ENCODE data around the gene TROAP.
"Not testable (repeated sequence)": the region's sequence is repeated elsewhere in the genome, so short reads cannot be mapped to it uniquely, and the experiment has no call there.

TROAP gene

GRCh38 chr12:49366652-49367380, 43.8 kb downstream of the TROAP start:
- DNase-seq (ENCODE audit: low read depth, low spot score), result peak; percentile 89

GRCh38 chr12:49367381-49368239, 44.6 kb downstream of the TROAP start, which contains the start of gene SPATS2:
TSS of gene SPATS2 (plus strand) at chr12:49367462. CDS start at chr12:49461013, 93,551 bp downstream.
- no peak for DNase-seq (ENCODE audit: low read depth, low spot score)

- no peak for DNase-seq (ENCODE audit: low read depth, low spot score)
Measured at GRCh38 chr12:49368240-49368600, 45.2 kb downstream of the TROAP start.

- no peak for DNase-seq (ENCODE audit: low read depth, low spot score)
Measured at GRCh38 chr12:49369411-49370145, 46.5 kb downstream of the TROAP start.

- DNase-seq (ENCODE audit: low read depth, low spot score), result no peak
Measured at GRCh38 chr12:49370539-49370938, 47.5 kb downstream of the TROAP start.

- no peak for DNase-seq (ENCODE audit: low read depth, low spot score)
Measured at GRCh38 chr12:49375406-49375805, 52.4 kb downstream of the TROAP start.

- DNase-seq (ENCODE audit: low read depth, low spot score), result no peak
Measured at GRCh38 chr12:49377386-49377785, 54.3 kb downstream of the TROAP start.

- not testable (repeated sequence) for DNase-seq (ENCODE audit: low read depth, low spot score)
Measured at GRCh38 chr12:49380184-49380583, 57.1 kb downstream of the TROAP start.

Measured in smooth muscle cell of the brain vasculature (primary cell).